SHP77 treated with DMSO at 0.1 percent for 48 hours (cell line): ENCODE data around the gene TRIM34.
"Not testable (repeated sequence)": the region's sequence is repeated elsewhere in the genome, so short reads cannot be mapped to it uniquely, and the experiment has no call there.

Source experiments
- DNase-seq: peaks from one replicate; lab custom pipeline; 2025; lab: John Stamatoyannopoulos, UW

TRIM34 gene

DNA sequence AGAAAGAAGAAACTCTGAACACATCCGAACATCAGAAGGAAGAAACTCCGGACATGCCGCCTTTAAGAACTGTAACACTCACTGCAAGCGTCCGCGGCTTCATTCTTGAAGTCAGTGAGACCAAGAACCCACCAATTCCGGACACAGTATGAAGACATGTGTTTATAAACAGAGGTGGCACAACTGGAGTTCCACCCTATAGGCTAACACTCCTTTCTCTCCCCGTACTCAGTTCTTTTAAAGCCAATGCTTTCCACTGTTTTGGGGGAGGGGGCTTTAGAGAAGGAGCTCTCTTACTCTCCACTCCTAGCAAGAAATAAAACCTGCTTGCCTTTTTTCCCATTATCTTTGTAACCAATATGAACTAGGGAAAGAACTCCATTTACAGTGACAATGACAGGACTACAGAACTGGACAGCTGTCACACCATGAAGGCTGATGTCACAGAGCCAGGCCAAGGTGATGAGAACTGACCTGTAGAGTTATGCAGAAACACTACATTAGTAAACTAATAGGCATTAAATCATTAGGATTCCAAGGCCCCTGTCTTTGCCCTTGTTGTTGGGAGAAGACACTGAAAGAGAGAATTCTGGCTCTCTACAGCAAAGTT lies 59.3 kb downstream of the TRIM34 start:
- no peak for DNase-seq

DNA sequence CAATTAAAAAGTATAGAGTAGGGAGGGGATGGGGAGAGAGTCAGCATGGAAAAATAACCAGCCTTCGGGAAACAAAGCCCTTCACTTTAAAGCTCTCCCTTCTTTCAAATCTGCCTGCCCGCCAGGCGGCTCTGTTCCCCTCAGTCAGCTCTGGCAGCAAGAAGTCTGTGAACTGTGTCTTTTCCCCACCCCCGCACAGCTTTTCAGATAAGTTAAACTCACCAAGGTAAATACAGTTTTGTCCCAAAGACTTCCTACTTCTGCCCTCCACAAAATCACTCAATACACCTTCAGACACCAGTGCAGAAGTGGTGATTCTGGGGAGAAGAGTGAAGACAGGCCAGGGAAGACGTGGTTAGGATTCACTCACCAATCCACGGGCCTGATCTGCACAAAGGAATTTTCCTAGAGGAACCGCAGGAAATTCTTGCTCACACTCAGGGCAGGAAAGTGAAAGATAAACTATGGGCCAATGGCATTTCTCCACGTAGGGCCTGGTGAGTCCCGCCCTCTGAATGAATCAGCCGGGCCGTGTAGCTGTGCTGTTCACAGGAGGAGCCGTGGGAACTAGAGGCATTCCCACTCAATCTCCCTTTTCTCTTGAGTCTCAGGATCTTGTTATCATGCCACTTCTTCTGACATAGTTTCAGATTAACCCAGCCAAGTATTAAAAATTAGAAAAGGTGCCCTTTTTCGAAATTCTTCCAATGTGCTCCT lies 60.0 kb downstream of the TRIM34 start, which contains the start of gene TRIM5:
TSS of gene TRIM5 (minus strand) at position 429 of the 717 bp plus-strand sequence. CDS start 4,897 bp downstream, outside the sequence.
- DNase-seq = no peak

DNA sequence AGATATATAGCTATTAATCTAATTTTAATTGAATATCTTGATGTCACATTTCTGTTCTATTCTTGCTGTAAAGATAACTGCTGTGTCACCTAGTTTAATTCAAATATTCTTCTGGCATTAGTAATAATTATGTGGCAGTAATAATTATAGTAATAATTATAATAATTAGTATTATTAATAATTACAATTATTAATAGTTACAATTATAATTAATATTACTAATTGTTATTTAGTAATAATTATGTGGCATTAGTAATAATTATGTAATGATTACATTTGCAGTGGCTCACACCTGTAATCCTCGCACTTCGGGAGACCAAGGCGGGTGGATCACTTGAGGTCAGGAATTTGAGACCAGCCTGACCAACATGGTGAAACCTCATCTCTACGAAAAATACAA lies 61.6 kb downstream of the TRIM34 start:
- no peak for DNase-seq

DNA sequence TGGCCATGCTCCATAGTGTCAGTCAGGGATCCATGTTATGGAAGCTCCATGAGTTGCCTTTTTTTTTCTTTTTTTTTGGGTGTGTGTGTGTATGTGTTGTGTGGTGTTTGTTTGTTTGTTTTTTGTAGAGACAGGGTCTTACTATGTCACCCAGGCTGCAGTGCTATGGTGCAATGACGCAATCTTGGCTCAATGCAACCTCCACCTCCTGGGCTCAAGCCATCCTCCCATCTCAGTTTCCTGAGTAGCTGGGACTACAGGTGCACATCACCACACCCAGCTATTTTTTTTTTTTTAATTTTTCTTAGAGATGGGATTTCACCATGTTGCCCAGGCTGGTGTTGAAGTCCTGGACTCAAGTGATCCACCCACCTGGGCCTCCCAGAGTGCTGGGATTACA lies 63.7 kb downstream of the TRIM34 start:
- DNase-seq = no peak

DNA sequence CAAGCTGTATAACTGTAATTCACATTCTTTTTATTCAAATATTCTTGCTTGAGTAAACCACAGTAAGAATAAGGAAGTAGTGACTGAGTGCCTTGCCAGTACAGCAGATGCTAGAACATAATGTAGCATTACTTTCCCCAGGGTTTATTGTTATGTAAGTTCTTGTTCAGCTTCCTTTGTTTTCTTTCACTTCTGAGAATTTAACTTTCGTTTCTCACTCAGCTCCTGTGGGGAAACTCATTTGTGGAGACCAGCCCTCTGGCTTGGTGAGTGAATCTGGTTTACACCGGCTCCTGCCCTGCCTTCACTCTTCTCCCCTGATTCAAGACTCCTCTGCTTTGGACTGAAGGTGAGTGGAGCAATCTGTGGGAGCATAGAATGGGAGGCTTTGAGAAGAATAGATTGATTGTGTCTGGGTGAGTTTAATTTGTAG lies 64.8 kb downstream of the TRIM34 start, which contains the start of gene TRIM22:
TSS of gene TRIM22 (plus strand) at position 240 of the 433 bp plus-strand sequence. CDS start 6,443 bp downstream, outside the sequence.
- no peak for DNase-seq

DNA sequence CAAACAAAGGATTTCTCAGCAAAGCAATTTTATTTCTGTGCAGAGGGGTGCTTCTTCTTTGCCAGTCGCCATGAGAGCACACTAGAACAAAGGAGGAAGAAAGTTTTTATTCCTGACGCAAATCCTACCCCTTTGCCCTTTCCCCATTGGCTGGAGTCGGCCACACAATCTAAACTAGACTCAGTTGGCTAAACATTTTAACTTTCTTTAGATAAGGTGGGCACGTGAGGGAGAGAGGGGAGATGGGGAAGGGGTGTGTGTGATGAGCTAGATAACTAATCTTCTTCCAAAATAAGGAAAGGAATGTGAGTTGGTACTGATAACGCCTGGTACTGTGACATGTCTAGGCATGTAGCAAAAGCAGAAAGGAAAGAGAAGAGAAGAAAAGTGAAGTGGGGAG lies 65.4 kb downstream of the TRIM34 start:
- DNase-seq = no peak

DNA sequence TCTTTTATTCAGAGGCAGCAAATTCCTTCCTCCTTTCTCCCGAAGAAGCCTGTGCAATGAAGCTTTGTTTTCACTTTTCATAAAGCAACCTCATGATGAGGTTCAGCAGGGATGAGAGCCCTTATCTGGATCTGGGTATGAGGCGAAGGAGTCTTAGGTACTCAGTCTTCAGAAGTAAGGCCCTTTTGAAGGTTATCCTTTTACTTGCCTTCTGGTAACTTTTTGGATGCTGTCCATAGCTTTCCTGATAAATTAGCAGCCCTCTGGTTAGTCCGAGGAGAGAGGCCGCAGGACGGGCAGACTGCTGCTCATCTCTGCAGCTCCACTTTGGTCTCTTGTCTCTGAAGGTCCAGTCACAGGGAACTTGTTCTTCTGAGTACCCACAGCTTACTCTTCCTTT lies 65.9 kb downstream of the TRIM34 start:
- DNase-seq = no peak

DNA sequence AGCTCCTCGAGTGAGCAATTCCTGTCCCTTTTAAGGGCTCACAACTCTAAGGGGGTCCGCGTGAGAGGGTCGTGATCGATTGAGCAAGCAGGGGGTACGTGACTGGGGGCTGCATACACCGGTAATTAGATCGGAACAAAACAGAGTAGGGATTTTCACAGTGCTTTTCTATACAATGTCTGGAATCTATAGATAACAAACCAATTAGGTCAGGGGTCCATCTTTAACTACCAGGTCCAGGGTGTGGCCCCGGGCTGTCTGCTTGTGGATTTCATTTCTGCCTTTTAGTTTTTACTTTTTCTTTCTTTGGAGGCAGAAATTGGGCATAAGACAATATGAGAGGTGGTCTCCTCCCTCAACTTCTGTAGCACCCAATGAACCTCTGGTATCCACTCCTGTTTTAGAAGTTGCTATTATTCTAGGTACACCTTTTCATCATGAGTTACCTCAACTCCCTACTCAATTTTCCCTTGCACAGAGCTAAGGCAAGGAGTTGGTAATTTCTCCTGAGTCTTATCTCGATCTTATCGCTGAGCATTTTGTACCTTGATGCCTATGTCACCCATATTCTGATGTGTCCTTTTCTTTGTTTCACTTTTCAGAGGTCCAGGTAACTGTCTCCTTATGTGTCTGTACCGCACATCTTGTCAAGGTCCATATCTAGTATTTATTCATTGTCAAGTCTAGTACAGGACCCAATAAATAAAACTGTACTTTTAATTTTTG lies 66.6 kb downstream of the TRIM34 start:
- DNase-seq = not testable (repeated sequence)

DNA sequence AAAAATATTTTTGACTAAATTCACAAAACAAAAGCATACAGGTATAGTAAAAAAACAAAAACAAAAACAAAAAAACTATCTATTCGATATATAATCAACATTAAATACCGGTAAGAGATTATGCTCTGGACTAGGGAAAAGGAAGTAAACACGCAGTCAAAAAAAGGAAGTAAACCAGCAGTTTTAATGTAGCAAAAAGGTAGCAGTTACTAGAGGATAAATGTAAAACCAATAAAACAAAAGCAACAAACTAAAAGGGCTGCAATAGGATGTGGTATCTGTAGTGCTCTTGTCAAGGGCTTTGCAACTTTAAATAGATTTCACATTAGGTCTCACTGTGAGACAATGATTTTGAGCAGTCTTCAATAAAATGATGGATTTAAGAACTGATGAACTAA lies 67.2 kb downstream of the TRIM34 start:
- no peak for DNase-seq
